ENCODE data around the gene NDOR1. TPM values are rescaled to one million over a fixed set of nuclear protein-coding genes. Genes with fewer than 3 reads are reported as not detected.

The NDOR1 gene
- total and polyA plus RNA-seq, 4 donors, result 4.5 to 22.0 (median 12.0) TPM

GRCh38 chr9:137172901-137173795, 32.4 kb upstream of the NDOR1 start:
- H3K27me3 ChIP-seq (ENCODE audit: control insufficient read depth in 3 of 3, insufficient read depth in 3 of 3, low read length in 2 of 3), result peaks cover 0 to 11% (median 10%) of the 10 kb centered on the region in 3 donors
- H3K4me3 ChIP-seq, result no peak overlapping the region
- no peak overlapping the region for H3K9ac ChIP-seq (ENCODE audit: insufficient read depth in 1 of 2, low read length in 2 of 2)
- DNase-seq, result no peak
- no peak overlapping the region for H3K27ac ChIP-seq (ENCODE audit: low read depth in 1 of 2, low read length in 1 of 2)
- no peak for TF ChIP-seq CTCF (IDR thresholded peaks at IDR 0.05; ENCODE audit: control extremely low read depth, extremely low read depth)
- WGBS, 2 donors, result 37 to 49% methylated on average over 20 to 21 of the region's 21 CpGs
- no peaks in the 10 kb centered on the region for H3K9me3 ChIP-seq (ENCODE audit: control insufficient read depth in 4 of 4, insufficient read depth in 3 of 4, low read length in 3 of 4)
- ATAC-seq (ENCODE audit: insufficient read depth, low FRiP score), result no peak
- peaks cover 0 to 10% (median 0%) of the 10 kb centered on the region in 4 donors for H3K36me3 ChIP-seq (ENCODE audit: control insufficient read depth in 4 of 4, insufficient read depth in 4 of 4, low read length in 4 of 4)
- H3K4me1 ChIP-seq (ENCODE audit: control insufficient read depth in 5 of 5, insufficient read depth in 5 of 5, low read length in 5 of 5), result peaks cover 0 to 19% (median 0%) of the 10 kb centered on the region in 5 donors

DNA sequence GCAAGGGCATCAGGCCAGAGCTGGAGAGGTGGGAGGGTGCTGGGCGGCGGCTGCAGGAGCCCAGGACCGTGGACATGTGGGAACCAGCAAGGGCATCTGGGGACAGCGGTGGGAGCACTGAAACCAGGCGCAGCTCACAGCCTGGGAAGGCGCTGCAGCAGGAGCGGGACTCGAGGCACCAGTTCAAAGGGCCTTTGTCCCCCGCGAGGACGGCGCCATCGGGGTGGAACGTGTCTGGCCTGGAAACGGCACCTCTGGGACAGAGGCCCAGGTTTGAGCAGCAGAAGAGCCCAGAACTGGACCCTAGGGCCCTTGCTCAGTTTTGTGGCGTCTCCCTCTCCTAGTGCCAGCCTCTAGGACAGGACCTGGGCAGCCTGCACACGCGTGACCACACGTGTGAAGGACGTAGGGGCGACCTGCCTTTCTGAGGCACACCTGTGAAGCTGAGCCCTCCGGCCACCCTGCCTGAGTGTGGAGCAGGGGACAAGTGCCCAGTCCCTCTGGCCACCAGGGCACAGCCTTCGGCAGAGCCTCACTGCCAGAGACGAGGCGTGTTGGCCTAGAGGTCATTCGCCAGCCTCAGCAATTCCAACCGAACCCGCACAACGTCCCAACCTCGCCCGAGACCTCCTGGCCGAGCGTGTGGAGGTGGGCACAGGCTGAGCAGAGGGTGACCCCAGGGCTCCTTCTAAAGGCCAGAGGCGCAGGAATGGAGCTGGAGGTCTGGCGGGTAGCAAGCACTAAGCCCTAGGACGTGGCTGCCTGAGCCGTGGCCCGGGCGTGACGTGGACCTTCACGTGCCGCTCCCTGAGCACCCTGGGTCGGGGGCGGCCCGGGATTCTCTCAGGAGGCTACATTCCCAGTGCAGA, 31.5 kb upstream of the NDOR1 start:
- Histone ChIP-seq H3K9me3 (ENCODE audit: control insufficient read depth in 4 of 4, insufficient read depth in 3 of 4, low read length in 3 of 4) (no peaks in the 10 kb centered on the region), H3K9ac (ENCODE audit: insufficient read depth in 1 of 2, low read length in 2 of 2) (no peak overlapping the region), H3K4me3 (no peak overlapping the region), H3K27ac (ENCODE audit: low read depth in 1 of 2, low read length in 1 of 2) (no peak overlapping the region), H3K36me3 (ENCODE audit: control insufficient read depth in 4 of 4, insufficient read depth in 4 of 4, low read length in 4 of 4) (peaks cover 0 to 18% (median 0%) of the 10 kb centered on the region in 4 donors), H3K27me3 (ENCODE audit: control insufficient read depth in 3 of 3, insufficient read depth in 3 of 3, low read length in 2 of 3) (peaks cover 0 to 11% (median 10%) of the 10 kb centered on the region in 3 donors), H3K4me1 (ENCODE audit: control insufficient read depth in 5 of 5, insufficient read depth in 5 of 5, low read length in 5 of 5) (peaks cover 0 to 12% (median 0%) of the 10 kb centered on the region in 5 donors)
- ATAC-seq (ENCODE audit: insufficient read depth, low FRiP score) (no peak), DNase-seq (no peak)
- WGBS, 2 donors, result 78 to 86% methylated on average over 45 of the region's 45 CpGs
- TF ChIP-seq CTCF (IDR thresholded peaks at IDR 0.05; ENCODE audit: control extremely low read depth, extremely low read depth), result no peak

GRCh38 chr9:137174722-137175293, 30.7 kb upstream of the NDOR1 start:
- Histone ChIP-seq H3K4me1 (ENCODE audit: control insufficient read depth in 5 of 5, insufficient read depth in 5 of 5, low read length in 5 of 5) (peaks cover 0 to 5% (median 0%) of the 10 kb centered on the region in 5 donors), H3K9ac (ENCODE audit: insufficient read depth in 1 of 2, low read length in 2 of 2) (no peak overlapping the region), H3K4me3 (no peak overlapping the region), H3K9me3 (ENCODE audit: control insufficient read depth in 4 of 4, insufficient read depth in 3 of 4, low read length in 3 of 4) (no peaks in the 10 kb centered on the region), H3K27ac (ENCODE audit: low read depth in 1 of 2, low read length in 1 of 2) (no peak overlapping the region), H3K36me3 (ENCODE audit: control insufficient read depth in 4 of 4, insufficient read depth in 4 of 4, low read length in 4 of 4) (peaks cover 0 to 26% (median 2%) of the 10 kb centered on the region in 4 donors), H3K27me3 (ENCODE audit: control insufficient read depth in 3 of 3, insufficient read depth in 3 of 3, low read length in 2 of 3) (peaks cover 0 to 11% (median 10%) of the 10 kb centered on the region in 3 donors)
- ATAC-seq (ENCODE audit: insufficient read depth, low FRiP score) (no peak), DNase-seq (no peak)
- no peak for TF ChIP-seq CTCF (IDR thresholded peaks at IDR 0.05; ENCODE audit: control extremely low read depth, extremely low read depth)
- 43 to 61% methylated on average over 34 of the region's 34 CpGs for WGBS, 2 donors
